Esophagus squamous epithelium (tissue), 4 donors: ENCODE data around the gene GRSF1.
"Not testable (repeated sequence)": the region's sequence is repeated elsewhere in the genome, so short reads cannot be mapped to it uniquely, and the experiment has no call there.

Experiments
- CTCF ChIP-seq, 6 experiments: fragments of 450-650 bp in 4 of 6; fragments of 200-600 bp in 2 of 6; sonication (generic) in 2 of 6; IDR thresholded peaks; one replicate each; pipeline ENCODE4 v1.5.1; 2016 to 2019; ENCODE audit warnings: antibody characterized with exemption in 6 of 6, mild to moderate bottlenecking in 4 of 6, moderate library complexity in 4 of 6
- POLR2A ChIP-seq, 4 donors: fragments of 450-650 bp; IDR thresholded peaks; one replicate each; pipeline ENCODE4 v1.6.1; 2017; ENCODE audit warnings: antibody characterized with exemption in 4 of 4, mild to moderate bottlenecking in 4 of 4, moderate library complexity in 3 of 4

- TF ChIP-seq POLR2A, CTCF (IDR thresholded peaks at IDR 0.05): not testable (repeated sequence)
These were observed 941 bp upstream of the GRSF1 start for GRCh38 chr4:70840631-70841030.
